HG03378 (cell line): ENCODE results near the gene SAMD13.

Source experiments
- ATAC-seq: cut with Tn5 transposase; IDR thresholded peaks from one replicate; pipeline ENCODE4 v1.9.1; 2021; ENCODE audit warnings: mild to moderate bottlenecking, moderate library complexity; ENCODE audit not compliant: unreplicated experiment

The SAMD13 gene

GRCh38 chr1:84370266-84370665, 68.8 kb downstream of the SAMD13 start:
- no peak for ATAC-seq

GRCh38 chr1:84370831-84371394, 69.4 kb downstream of the SAMD13 start:
- ATAC-seq = no peak

- no peak for ATAC-seq
Measured at GRCh38 chr1:84373436-84374141, 72.1 kb downstream of the SAMD13 start.

GRCh38 chr1:84374991-84375696, 73.6 kb downstream of the SAMD13 start:
- no peak for ATAC-seq

GRCh38 chr1:84376000-84376910, 74.7 kb downstream of the SAMD13 start:
- no peak for ATAC-seq

GRCh38 chr1:84377480-84378095, 76.1 kb downstream of the SAMD13 start:
- no peak for ATAC-seq

GRCh38 chr1:84379138-84379916, 77.8 kb downstream of the SAMD13 start:
- no peak for ATAC-seq

- ATAC-seq = no peak
Measured at GRCh38 chr1:84379917-84380180, 78.3 kb downstream of the SAMD13 start.

GRCh38 chr1:84382127-84382526, 80.6 kb downstream of the SAMD13 start:
- ATAC-seq = no peak

GRCh38 chr1:84385347-84385746, 83.8 kb downstream of the SAMD13 start:
- ATAC-seq = no peak

GRCh38 chr1:84386716-84387479, 85.4 kb downstream of the SAMD13 start:
- ATAC-seq = no peak

- ATAC-seq = no peak
Measured at GRCh38 chr1:84387480-84388163, 86.1 kb downstream of the SAMD13 start.

- no peak for ATAC-seq
Measured at GRCh38 chr1:84390226-84390625, 88.7 kb downstream of the SAMD13 start.

- ATAC-seq = no peak
Measured at GRCh38 chr1:84398175-84399155, 97.0 kb downstream of the SAMD13 start, which contains the start of gene DNASE2B. Gene DNASE2B (plus strand): TSS chr1:84398484. CDS start chr1:84398565, 81 bp downstream.
